K562 (cell line): ENCODE data around the gene HRG.

Experiments used
- CBX3 ChIP-seq, 2 experiments: IDR thresholded peaks; 1 replicate in 1 of 2; 2 replicates in 1 of 2; pipeline ENCODE4 v1.6.1; 2012; ENCODE audit warnings: inconsistent platforms in 2 of 2, low read length in 2 of 2, borderline replicate concordance in 1 of 2, control low read depth in 1 of 2
- CEBPG ChIP-seq, 3 experiments: fragments of 200-800 bp in 1 of 3; sonication (Bioruptor generic) in 1 of 3; sonication (generic) in 1 of 3; formaldehyde crosslinking in 1 of 3; IDR thresholded peaks in 2 of 3; conservative IDR thresholded peaks in 1 of 3; 2 replicates each; pipeline versions ENCODE4 v1.6.1 to v1.8.0; 2016 to 2022; ENCODE audit warnings: missing compliant biosample characterization in 2 of 3, missing genetic modification characterization in 2 of 3, mild to moderate bottlenecking in 1 of 3, missing genetic modification reagents in 1 of 3
- CTCF ChIP-seq, 3 experiments: IDR thresholded peaks in 2 of 3; conservative IDR thresholded peaks in 1 of 3; 2 replicates each; pipeline ENCODE4 v1.5.1; 2011 to 2012; ENCODE audit warnings: low read length in 3 of 3, mild to moderate bottlenecking in 3 of 3, control low read depth in 2 of 3, improper control_type of control experiment in 1 of 3, inconsistent platforms in 1 of 3, low read depth in 1 of 3, mixed read lengths in 1 of 3, moderate library complexity in 1 of 3; ENCODE audit not compliant: insufficient read depth in 2 of 3
- EP300 ChIP-seq: IDR thresholded peaks from 2 replicates; pipeline ENCODE4 v1.6.1; 2012; ENCODE audit warnings: low read length, improper control_type of control experiment
- ETS1 ChIP-seq: conservative IDR thresholded peaks from 2 replicates; pipeline ENCODE4 v1.6.1; 2011; ENCODE audit warnings: low read depth, mild to moderate bottlenecking, low read length; ENCODE audit not compliant: control insufficient read depth
- GATA2 ChIP-seq: sonication (generic); formaldehyde crosslinking; IDR thresholded peaks from 2 replicates; pipeline ENCODE4 v1.4.0; 2020; ENCODE audit warnings: mild to moderate bottlenecking, missing genetic modification reagents
- SMARCE1 ChIP-seq: fragments of 450-650 bp; IDR thresholded peaks from 2 replicates; pipeline ENCODE4 v1.7.1; 2016; ENCODE audit warnings: mild to moderate bottlenecking
- ZNF133 ChIP-seq: fragments of 250-450 bp; sonication (Bioruptor Pico); IDR thresholded peaks from 2 replicates; pipeline ENCODE4 v1.4.0; 2020; ENCODE audit warnings: mild to moderate bottlenecking
- ZZZ3 ChIP-seq: fragments of 450-650 bp; IDR thresholded peaks from 2 replicates; pipeline ENCODE4 v1.6.1; 2016; ENCODE audit warnings: antibody characterized with exemption, mild to moderate bottlenecking, moderate library complexity

GRCh38 chr3:186620213-186621092, 45.4 kb upstream of the HRG start:
- TF ChIP-seq CTCF (IDR thresholded peaks at IDR 0.05 in 2 of 3, conservative IDR thresholded peaks at IDR 0.05 in 1 of 3; ENCODE audit: insufficient read depth in 2 of 3, low read depth in 1 of 3, low read length in 3 of 3) (no peak), ZNF133 (no peak), EP300 (no peak), ZZZ3 (no peak), GATA2 (CRISPR knock-in tag) (no peak), CEBPG (CRISPR knock-in tag; IDR thresholded peaks at IDR 0.05) (no peak), CEBPG (tag; conservative IDR thresholded peaks at IDR 0.05 in 1 of 2, IDR thresholded peaks at IDR 0.05 in 1 of 2) (no peak), ETS1 (no peak), SMARCE1 (no peak), CBX3 (IDR thresholded peaks at IDR 0.05; ENCODE audit: borderline replicate concordance in 1 of 2, low read length in 2 of 2) (no peak)
